ENCODE measurements around the gene AOAH.

- TF ChIP-seq CTCF (IDR thresholded peaks at IDR 0.05; ENCODE audit: low read depth, low read length, poor library complexity, severe bottlenecking) = no peak
- TF ChIP-seq EZH2phosphoT487 (IDR thresholded peaks at IDR 0.05; ENCODE audit: borderline replicate concordance, low read length) = no peak
These were observed 159.8 kb downstream of the AOAH start for GRCh38 chr7:36564489-36564888.

Data from DOHH2 (cell line).